Fibroblast of lung (primary cell): ENCODE data around the gene BCL6. TPM values are rescaled to one million over a fixed set of nuclear protein-coding genes. Genes with fewer than 3 reads are reported as not detected.

ENCODE experiments used
- DNase-seq, 2 donors: peaks; one replicate each; pipeline versions ENCODE4 v3.0.0 to v3.0.0-alpha.2; 2010; ENCODE audit warnings: low read depth in 2 of 2
- H2AFZ ChIP-seq: 2 replicates; pipeline ENCODE4 v1.5.1; 2012; ENCODE audit warnings: low read length, control low read depth, inconsistent platforms
- H3K27ac ChIP-seq: 2 replicates; pipeline ENCODE4 v1.5.1; 2011; ENCODE audit warnings: low read length, control low read depth; ENCODE audit not compliant: insufficient read depth
- H3K27me3 ChIP-seq: 2 replicates; pipeline ENCODE4 v1.5.1; 2011; ENCODE audit warnings: mild to moderate bottlenecking, low read length; ENCODE audit not compliant: control insufficient read depth, insufficient read depth
- H3K36me3 ChIP-seq: 2 replicates; pipeline ENCODE4 v1.5.1; 2011; ENCODE audit warnings: low read length; ENCODE audit not compliant: control insufficient read depth, insufficient read depth
- H3K4me1 ChIP-seq: 2 replicates; pipeline ENCODE4 v1.5.1; 2011; ENCODE audit warnings: low read length; ENCODE audit not compliant: control insufficient read depth, insufficient read depth; ENCODE audit errors: extremely low read depth
- H3K4me2 ChIP-seq: 2 replicates; pipeline ENCODE4 v1.5.1; 2011; ENCODE audit warnings: low read length, control low read depth; ENCODE audit not compliant: insufficient read depth; ENCODE audit errors: extremely low read depth
- H3K4me3 ChIP-seq, 4 experiments: fragments of 200-600 bp in 1 of 4; sonication (generic) in 1 of 4; replicated peaks in 1 of 4; 2 replicates each; pipeline ENCODE4 v1.5.1; 2011 to 2016; ENCODE audit warnings: low read length in 4 of 4, low read depth in 3 of 4, mild to moderate bottlenecking in 3 of 4, control low read depth in 2 of 4, inconsistent platforms in 1 of 4, mixed read lengths in 1 of 4; ENCODE audit not compliant: insufficient read depth in 1 of 4; ENCODE audit errors: control extremely low read depth in 1 of 4
- H3K79me2 ChIP-seq: 2 replicates; pipeline ENCODE4 v1.5.1; 2012; ENCODE audit warnings: mild to moderate bottlenecking, low read length, inconsistent platforms; ENCODE audit not compliant: control insufficient read depth, insufficient read depth
- H3K9ac ChIP-seq: 2 replicates; pipeline ENCODE4 v1.5.1; 2011; ENCODE audit warnings: mild to moderate bottlenecking, low read length, control low read depth; ENCODE audit not compliant: insufficient read depth
- H3K9me3 ChIP-seq: 2 replicates; pipeline ENCODE4 v1.5.1; 2012; ENCODE audit warnings: low read depth, low read length; ENCODE audit not compliant: control insufficient read depth, insufficient read depth
- H4K20me1 ChIP-seq: 2 replicates; pipeline ENCODE4 v1.5.1; 2011; ENCODE audit warnings: low read length; ENCODE audit not compliant: control insufficient read depth, insufficient read depth; ENCODE audit errors: extremely low read depth
- CTCF ChIP-seq, 2 donors: IDR thresholded peaks in 1 of 2; conservative IDR thresholded peaks in 1 of 2; 1 replicate in 1 of 2; 2 replicates in 1 of 2; pipeline ENCODE4 v1.5.1; 2011 to 2012; ENCODE audit warnings: low read length in 2 of 2, control low read depth in 1 of 2, inconsistent platforms in 1 of 2, low read depth in 1 of 2, mild to moderate bottlenecking in 1 of 2
- EZH2 ChIP-seq: IDR thresholded peaks from 2 replicates; pipeline ENCODE4 v1.5.1; 2012; ENCODE audit warnings: low read length, control low read depth, mild to moderate bottlenecking; ENCODE audit errors: missing control alignments
- polyA plus RNA-seq, 2 donors: library from polyadenylated mRNA; depleted of rRNA in 1 of 2; stranded (reverse) in 1 of 2; unstranded in 1 of 2; fragments of >200 nt; gene quantifications; 2 replicates each; pipeline ENCODE4 v1.2.1, GENCODE V29; 2011 to 2012; ENCODE audit warnings: missing spikeins in 1 of 2
- total RNA-seq: library from RNA; depleted of rRNA; stranded (reverse); fragments of >200 nt; gene quantifications from 2 replicates; pipeline ENCODE4 v1.2.1, GENCODE V29; 2014

The BCL6 gene
- total and polyA plus RNA-seq, 2 donors (not counting 1 experiment from before 2014, with no cell fraction given), result 12.7 to 46.6 TPM

GRCh38 chr3:187792521-187792920 is 47.3 kb upstream of the BCL6 start:
- Histone ChIP-seq H3K27me3 (peaks cover 4% of the 10 kb centered on the region), H3K9me3 (no peaks in the 10 kb centered on the region), H3K27ac (no peak overlapping the region), H2AFZ (no peak overlapping the region), H3K9ac (no peak overlapping the region), H3K4me2 (no peak overlapping the region), H3K4me1 (no peaks in the 10 kb centered on the region), H3K4me3 (no peak overlapping the region), H4K20me1 (no peaks in the 10 kb centered on the region), H3K79me2 (no peaks in the 10 kb centered on the region), H3K36me3 (no peaks in the 10 kb centered on the region)
- no peak for DNase-seq
- no peak for TF ChIP-seq EZH2
- TF ChIP-seq CTCF (conservative IDR thresholded peaks at IDR 0.05 in 1 of 2, IDR thresholded peaks at IDR 0.05 in 1 of 2; ENCODE audit: low read depth in 1 of 2, low read length in 2 of 2), result no peak

GRCh38 chr3:187789872-187790271 is 44.6 kb upstream of the BCL6 start:
- no peaks in the 10 kb centered on the region for H3K9me3 ChIP-seq
- H2AFZ ChIP-seq, result no peak overlapping the region
- TF ChIP-seq CTCF (conservative IDR thresholded peaks at IDR 0.05 in 1 of 2, IDR thresholded peaks at IDR 0.05 in 1 of 2; ENCODE audit: low read depth in 1 of 2, low read length in 2 of 2), result no peak
- no peak for TF ChIP-seq EZH2
- H3K9ac ChIP-seq, result no peak overlapping the region
- no peaks in the 10 kb centered on the region for H3K4me1 ChIP-seq
- H3K27ac ChIP-seq, result no peak overlapping the region
- no peak for DNase-seq
- H3K4me2 ChIP-seq, result no peak overlapping the region
- peaks cover 2% of the 10 kb centered on the region for H3K27me3 ChIP-seq
- H3K4me3 ChIP-seq, result no peak overlapping the region
- no peaks in the 10 kb centered on the region for H3K79me2 ChIP-seq
- H3K36me3 ChIP-seq, result no peaks in the 10 kb centered on the region
- H4K20me1 ChIP-seq, result no peaks in the 10 kb centered on the region

GRCh38 chr3:187788984-187789857 is 44.0 kb upstream of the BCL6 start:
- H3K36me3 ChIP-seq, result no peaks in the 10 kb centered on the region
- TF ChIP-seq CTCF (conservative IDR thresholded peaks at IDR 0.05 in 1 of 2, IDR thresholded peaks at IDR 0.05 in 1 of 2; ENCODE audit: low read depth in 1 of 2, low read length in 2 of 2) (no peak), EZH2 (no peak)
- H3K27ac ChIP-seq, result no peak overlapping the region
- H3K9ac ChIP-seq, result no peak overlapping the region
- no peak for DNase-seq
- H3K4me1 ChIP-seq, result no peaks in the 10 kb centered on the region
- H2AFZ ChIP-seq, result no peak overlapping the region
- no peaks in the 10 kb centered on the region for H3K79me2 ChIP-seq
- H3K9me3 ChIP-seq, result no peaks in the 10 kb centered on the region
- no peak overlapping the region for H3K4me2 ChIP-seq
- H3K4me3 ChIP-seq, result no peak overlapping the region
- peaks cover 2% of the 10 kb centered on the region for H3K27me3 ChIP-seq
- no peaks in the 10 kb centered on the region for H4K20me1 ChIP-seq
